Vagina (tissue), 2 donors: Measurements from ENCODE around the gene BET1.

Source experiments
- CTCF ChIP-seq, 3 experiments: fragments of 450-650 bp in 2 of 3; fragments of 200-600 bp in 1 of 3; sonication (generic) in 1 of 3; IDR thresholded peaks; one replicate each; pipeline ENCODE4 v1.5.1; 2017 to 2019; ENCODE audit warnings: antibody characterized with exemption in 3 of 3, mild to moderate bottlenecking in 2 of 3, moderate library complexity in 2 of 3
- POLR2A ChIP-seq, 2 donors: fragments of 450-650 bp; IDR thresholded peaks; one replicate each; pipeline ENCODE4 v1.6.1; 2017; ENCODE audit warnings: antibody characterized with exemption in 2 of 2, mild to moderate bottlenecking in 2 of 2, moderate library complexity in 2 of 2

- TF ChIP-seq CTCF (IDR thresholded peaks at IDR 0.05): no peak
- no peak for TF ChIP-seq POLR2A (IDR thresholded peaks at IDR 0.05)
Measured at GRCh38 chr7:94031865-94032264, 27.7 kb upstream of the BET1 start.
